H9 (cell line): Measurements from ENCODE around the gene DENND6A. TPM values are rescaled to one million over a fixed set of nuclear protein-coding genes. Genes with fewer than 3 reads are reported as not detected.

Experiments
- DNase-seq: peaks from one replicate; pipeline ENCODE4 v3.0.0-alpha.2; 2017
- H2AFZ ChIP-seq: one replicate; pipeline ENCODE4 v1.6.1; 2013; ENCODE audit warnings: mild to moderate bottlenecking, low read length, control low read depth, moderate library complexity
- H2AK5ac ChIP-seq: 2 replicates; pipeline ENCODE4 v1.6.1; 2013; ENCODE audit warnings: low read length, control low read depth, mixed read lengths; ENCODE audit not compliant: insufficient read length
- H2BK120ac ChIP-seq: one replicate; pipeline ENCODE4 v1.6.1; 2013; ENCODE audit warnings: low read depth, mild to moderate bottlenecking, low read length, control low read depth, inconsistent platforms; ENCODE audit not compliant: poor library complexity, severe bottlenecking
- H2BK12ac ChIP-seq: 2 replicates; pipeline ENCODE4 v1.6.1; 2013; ENCODE audit warnings: low read length, control low read depth, mixed read lengths, low read depth; ENCODE audit not compliant: insufficient read length
- H2BK15ac ChIP-seq: 2 replicates; pipeline ENCODE4 v1.6.1; 2013; ENCODE audit warnings: low read depth, low read length, control low read depth
- H2BK20ac ChIP-seq: one replicate; pipeline ENCODE4 v1.6.1; 2013; ENCODE audit warnings: low read depth, mild to moderate bottlenecking, low read length, control low read depth, inconsistent platforms; ENCODE audit not compliant: poor library complexity, severe bottlenecking
- H2BK5ac ChIP-seq: 2 replicates; pipeline ENCODE4 v1.6.1; 2013; ENCODE audit warnings: low read length, control low read depth, mixed read lengths; ENCODE audit not compliant: insufficient read length
- H3K14ac ChIP-seq: 2 replicates; pipeline ENCODE4 v1.6.1; 2013; ENCODE audit warnings: low read length, control low read depth; ENCODE audit not compliant: insufficient read depth
- H3K18ac ChIP-seq: 2 replicates; pipeline ENCODE4 v1.6.1; 2013; ENCODE audit warnings: low read depth, mild to moderate bottlenecking, mixed read lengths, low read length, control low read depth; ENCODE audit not compliant: insufficient read length
- H3K23ac ChIP-seq: 2 replicates; pipeline ENCODE4 v1.6.1; 2013; ENCODE audit warnings: low read length, control low read depth, mixed read lengths, low read depth; ENCODE audit not compliant: insufficient read length
- H3K23me2 ChIP-seq: 2 replicates; pipeline ENCODE4 v1.6.1; 2013; ENCODE audit warnings: low read depth, mild to moderate bottlenecking, mixed read lengths, low read length, control low read depth; ENCODE audit not compliant: insufficient read length, poor library complexity, severe bottlenecking
- H3K27ac ChIP-seq: 2 replicates; pipeline ENCODE4 v1.5.1; 2013; ENCODE audit warnings: low read length, control low read depth, mixed read lengths, low read depth; ENCODE audit not compliant: insufficient read length
- H3K27me3 ChIP-seq: 2 replicates; pipeline ENCODE4 v1.6.1; 2013; ENCODE audit warnings: low read length, control low read depth, inconsistent platforms; ENCODE audit not compliant: insufficient read depth
- H3K4ac ChIP-seq: 2 replicates; pipeline ENCODE4 v1.6.1; 2013; ENCODE audit warnings: low read depth, mild to moderate bottlenecking, control low read depth, inconsistent platforms, low read length, moderate library complexity
- H3K4me1 ChIP-seq: 2 replicates; pipeline ENCODE4 v1.6.1; 2013; ENCODE audit warnings: low read length, control low read depth, inconsistent platforms; ENCODE audit not compliant: insufficient read depth
- H3K4me2 ChIP-seq: 2 replicates; pipeline ENCODE4 v1.6.1; 2013; ENCODE audit warnings: low read length, control low read depth, mixed read lengths; ENCODE audit not compliant: insufficient read length, insufficient read depth
- H3K56ac ChIP-seq: 2 replicates; pipeline ENCODE4 v1.6.1; 2013; ENCODE audit warnings: low read depth, mild to moderate bottlenecking, mixed read lengths, low read length, control low read depth; ENCODE audit not compliant: insufficient read length
- H3K79me1 ChIP-seq: 2 replicates; pipeline ENCODE4 v1.6.1; 2013; ENCODE audit warnings: low read depth, mild to moderate bottlenecking, moderate library complexity, low read length, control low read depth, inconsistent platforms; ENCODE audit not compliant: insufficient read depth, poor library complexity, severe bottlenecking
- H3K79me2 ChIP-seq: 2 replicates; pipeline ENCODE4 v1.6.1; 2013; ENCODE audit warnings: low read length, control low read depth, inconsistent platforms; ENCODE audit not compliant: insufficient read depth
- H3K9ac ChIP-seq: 2 replicates; pipeline ENCODE4 v1.6.1; 2013; ENCODE audit warnings: low read length, control low read depth, mixed read lengths; ENCODE audit not compliant: insufficient read length; ENCODE audit errors: extremely low read depth
- H3K9me3 ChIP-seq: one replicate; pipeline ENCODE4 v1.6.1; 2013; ENCODE audit warnings: low read depth, low read length, inconsistent platforms; ENCODE audit not compliant: control insufficient read depth
- H3T11ph ChIP-seq: one replicate; pipeline ENCODE4 v1.6.1; 2013; ENCODE audit warnings: mild to moderate bottlenecking, low read length, control low read depth, inconsistent platforms
- H4K20me1 ChIP-seq: one replicate; pipeline ENCODE4 v1.6.1; 2013; ENCODE audit not compliant: control insufficient read depth, insufficient read length, insufficient read depth
- H4K5ac ChIP-seq: 2 replicates; pipeline ENCODE4 v1.6.1; 2013; ENCODE audit warnings: low read depth, mild to moderate bottlenecking, mixed read lengths, low read length, control low read depth; ENCODE audit not compliant: insufficient read length
- H4K8ac ChIP-seq: replicated peaks from 2 replicates; pipeline ENCODE4 v1.6.1; 2013; ENCODE audit warnings: low read length, control low read depth, mixed read lengths, low read depth; ENCODE audit not compliant: insufficient read length
- H4K91ac ChIP-seq: 2 replicates; pipeline ENCODE4 v1.6.1; 2013; ENCODE audit warnings: low read depth, mild to moderate bottlenecking, moderate library complexity, mixed read lengths, low read length, control low read depth; ENCODE audit not compliant: insufficient read length
- H3K27ac Mint-ChIP-seq, 3 experiments: 2 replicates in 2 of 3; 3 replicates in 1 of 3; pipeline ENCODE4 v1.8.0; 2020 to 2021; ENCODE audit warnings: mixed read lengths in 3 of 3, mild to moderate bottlenecking in 1 of 3, moderate library complexity in 1 of 3
- H3K27me3 Mint-ChIP-seq: 2 replicates; pipeline ENCODE4 v1.8.0; 2021; ENCODE audit warnings: low read depth, mild to moderate bottlenecking, moderate library complexity, mixed read lengths
- H3K36me3 Mint-ChIP-seq, 3 experiments: 2 replicates in 2 of 3; 3 replicates in 1 of 3; pipeline ENCODE4 v1.8.0; 2020 to 2021; ENCODE audit warnings: low read depth in 3 of 3, mixed read lengths in 3 of 3; ENCODE audit not compliant: insufficient read depth in 1 of 3
- H3K4me1 Mint-ChIP-seq, 2 experiments: 2 replicates each; pipeline ENCODE4 v1.8.0; 2020; ENCODE audit warnings: mixed read lengths in 2 of 2
- H3K4me3 Mint-ChIP-seq, 2 experiments: 2 replicates in 1 of 2; 3 replicates in 1 of 2; pipeline ENCODE4 v1.8.0; 2020 to 2021; ENCODE audit warnings: mild to moderate bottlenecking in 2 of 2, mixed read lengths in 2 of 2, moderate library complexity in 1 of 2
- H3K9me3 Mint-ChIP-seq, 2 experiments: 2 replicates in 1 of 2; 3 replicates in 1 of 2; pipeline ENCODE4 v1.8.0; 2020; ENCODE audit warnings: mild to moderate bottlenecking in 2 of 2, mixed read lengths in 2 of 2, moderate library complexity in 1 of 2
- CTCF ChIP-seq: fragments of 200-600 bp; sonication (generic); conservative IDR thresholded peaks from 3 replicates; pipeline ENCODE4 v1.8.0; 2021; ENCODE audit warnings: antibody characterized with exemption, mild to moderate bottlenecking
- whole genome bisulfite sequencing: extraction: QIAGEN DNeasy Blood & Tissue Kit; methylation state at CpG from one replicate; pipeline ENCODE4 v1.1.7; 2013; ENCODE audit warnings: missing lambda C conversion rate, low lambda C conversion rate, mixed read lengths; ENCODE audit not compliant: insufficient read length; ENCODE audit errors: extremely low coverage; 5-methylcytosine and 5-hydroxymethylcytosine counted together
- total RNA-seq: library from RNA; stranded (reverse); gene quantifications from 2 replicates; pipeline ENCODE4 v1.2.1, GENCODE V29; 2021

Gene DENND6A
- total RNA-seq, 1 experiment from 2014 or later = 13.2 TPM

GRCh38 chr3:57709031-57709430 is 16.2 kb upstream of the DENND6A start:
- Histone ChIP-seq H2AFZ (no peak overlapping the region), H3K27ac (no peak overlapping the region), H4K20me1 (no peaks in the 10 kb centered on the region), H3K79me1 (no peaks in the 10 kb centered on the region), H3K9ac (no peak overlapping the region), H3K4me2 (no peak overlapping the region), H4K91ac (no peak overlapping the region), H3K79me2 (no peaks in the 10 kb centered on the region), H3T11ph (no peak overlapping the region), H2BK120ac (no peak overlapping the region), H3K9me3 (no peaks in the 10 kb centered on the region), H2BK5ac (no peak overlapping the region), H3K4ac (no peak overlapping the region), H3K14ac (no peak overlapping the region), H3K56ac (no peak overlapping the region), H3K27me3 (no peaks in the 10 kb centered on the region), H3K4me1 (no peaks in the 10 kb centered on the region), H3K23ac (no peak overlapping the region), H3K18ac (no peak overlapping the region), H4K5ac (no peak overlapping the region), H2AK5ac (no peak overlapping the region), H2BK15ac (no peak overlapping the region), H2BK20ac (no peak overlapping the region), H3K23me2 (no peaks in the 10 kb centered on the region), H2BK12ac (no peak overlapping the region), H4K8ac (no peak overlapping the region)
- Mint-ChIP-seq H3K27ac (no peak overlapping the region), H3K27me3 (no peaks in the 10 kb centered on the region), H3K4me3 (no peak overlapping the region), H3K9me3 (peaks cover 6 to 11% of the 10 kb centered on the region in 2 experiments; a peak in 4 of 5 replicates), H3K36me3 (peaks cover 0 to 11% (median 0%) of the 10 kb centered on the region in 3 experiments; a peak in 3 of 7 replicates), H3K4me1 (peaks cover 0 to 8% of the 10 kb centered on the region in 2 experiments; a peak in 2 of 4 replicates)
- no peak for DNase-seq
- no peak for TF ChIP-seq CTCF
- WGBS = no CpG with 5 or more reads among the region's 2 CpGs
